ENCODE results near the gene ZFHX3.

Gene ZFHX3

GRCh38 chr16:72988569-72988968 lies 59.4 kb downstream of the ZFHX3 start:
- no peaks in the 10 kb centered on the region for H3K27me3 ChIP-seq
- H3K9me3 ChIP-seq = no peaks in the 10 kb centered on the region
- DNase-seq = no peak
- H3K36me3 ChIP-seq = no peaks in the 10 kb centered on the region; the same call in 1 of the 2 replicates
- H3K4me3 ChIP-seq (ENCODE audit: low read depth, low read length) = no peak overlapping the region
- TF ChIP-seq CTCF (IDR thresholded peaks at IDR 0.05; ENCODE audit: low read depth, low read length) = no peak
- H3K4me1 ChIP-seq = peaks cover 56% of the 10 kb centered on the region

GRCh38 chr16:72987480-72987901 lies 60.4 kb downstream of the ZFHX3 start:
- no peaks in the 10 kb centered on the region; the same call in 1 of the 2 replicates for H3K36me3 ChIP-seq
- TF ChIP-seq CTCF (IDR thresholded peaks at IDR 0.05; ENCODE audit: low read depth, low read length) = no peak
- H3K4me3 ChIP-seq (ENCODE audit: low read depth, low read length) = no peak overlapping the region
- peaks cover 49% of the 10 kb centered on the region for H3K4me1 ChIP-seq
- H3K27me3 ChIP-seq = no peaks in the 10 kb centered on the region
- no peak for DNase-seq
- H3K9me3 ChIP-seq = no peaks in the 10 kb centered on the region

GRCh38 chr16:72985995-72986394 lies 61.9 kb downstream of the ZFHX3 start:
- TF ChIP-seq CTCF (IDR thresholded peaks at IDR 0.05; ENCODE audit: low read depth, low read length) = no peak

GRCh38 chr16:72985148-72985941 lies 62.6 kb downstream of the ZFHX3 start:
- no peaks in the 10 kb centered on the region for H3K9me3 ChIP-seq
- no peak for TF ChIP-seq CTCF (IDR thresholded peaks at IDR 0.05; ENCODE audit: low read depth, low read length)
- no peaks in the 10 kb centered on the region for H3K27me3 ChIP-seq
- peaks cover 27% of the 10 kb centered on the region for H3K4me1 ChIP-seq
- no peak for DNase-seq
- no peaks in the 10 kb centered on the region; the same call in 1 of the 2 replicates for H3K36me3 ChIP-seq
- H3K4me3 ChIP-seq (ENCODE audit: low read depth, low read length) = no peak overlapping the region

More at GRCh38 chr16:72985995-72986394, 61.9 kb downstream of the ZFHX3 start:
- Histone ChIP-seq H3K36me3 (no peaks in the 10 kb centered on the region; the same call in 1 of the 2 replicates), H3K27me3 (no peaks in the 10 kb centered on the region), H3K4me3 (ENCODE audit: low read depth, low read length) (no peak overlapping the region), H3K4me1 (peaks cover 34% of the 10 kb centered on the region), H3K9me3 (no peaks in the 10 kb centered on the region)
- DNase-seq = no peak

GRCh38 chr16:72983728-72984350 lies 64.1 kb downstream of the ZFHX3 start:
- H3K4me3 ChIP-seq (ENCODE audit: low read depth, low read length) = no peak overlapping the region
- DNase-seq = no peak
- H3K27me3 ChIP-seq = no peaks in the 10 kb centered on the region
- H3K4me1 ChIP-seq = peaks cover 19% of the 10 kb centered on the region
- H3K9me3 ChIP-seq = no peaks in the 10 kb centered on the region
- H3K36me3 ChIP-seq = no peaks in the 10 kb centered on the region
- no peak for TF ChIP-seq CTCF (IDR thresholded peaks at IDR 0.05; ENCODE audit: low read depth, low read length)

- Histone ChIP-seq H3K9me3 (no peaks in the 10 kb centered on the region), H3K27me3 (no peaks in the 10 kb centered on the region), H3K4me1 (peaks cover 19% of the 10 kb centered on the region), H3K4me3 (ENCODE audit: low read depth, low read length) (no peak overlapping the region), H3K36me3 (no peaks in the 10 kb centered on the region)
- no peak for DNase-seq
- no peak for TF ChIP-seq CTCF (IDR thresholded peaks at IDR 0.05; ENCODE audit: low read depth, low read length)
Observed at GRCh38 chr16:72983241-72983640, 64.7 kb downstream of the ZFHX3 start.

Data from BE2C (cell line).